Cerebellar cortex (tissue), 1 donor: Measurements from ENCODE around the gene RLBP1.
A peak's percentile ranks its signal among the peaks of the same experiment; 100 is the strongest.

ENCODE experiments used
- DNase-seq: peaks from one replicate; pipeline ENCODE4 v3.0.0-alpha.2; 2015; ENCODE audit warnings: low spot score

The RLBP1 gene

GRCh38 chr15:89177633-89178306 lies 43.6 kb downstream of the RLBP1 start:
- peak; percentile 86 for DNase-seq

GRCh38 chr15:89177116-89177515 lies 44.3 kb downstream of the RLBP1 start:
- DNase-seq: no peak

- DNase-seq: no peak
Measured at GRCh38 chr15:89175617-89176191, 45.7 kb downstream of the RLBP1 start.

GRCh38 chr15:89174476-89174875 lies 46.9 kb downstream of the RLBP1 start:
- DNase-seq: no peak

GRCh38 chr15:89172921-89173320 lies 48.5 kb downstream of the RLBP1 start:
- no peak for DNase-seq

- peak; percentile 72 for DNase-seq
Measured at GRCh38 chr15:89171136-89172072, 50.0 kb downstream of the RLBP1 start.

GRCh38 chr15:89170364-89170763 lies 51.0 kb downstream of the RLBP1 start:
- DNase-seq: no peak

GRCh38 chr15:89168316-89168833 lies 53.0 kb downstream of the RLBP1 start:
- no peak for DNase-seq

- no peak for DNase-seq
Measured at GRCh38 chr15:89167267-89168176, 53.9 kb downstream of the RLBP1 start.

- DNase-seq: no peak
Measured at GRCh38 chr15:89165677-89166076, 55.7 kb downstream of the RLBP1 start.

- peak; percentile 74 for DNase-seq
Measured at GRCh38 chr15:89164712-89165211, 56.6 kb downstream of the RLBP1 start.

- DNase-seq: no peak
Measured at GRCh38 chr15:89163271-89164055, 57.9 kb downstream of the RLBP1 start.

GRCh38 chr15:89161666-89162065 lies 59.7 kb downstream of the RLBP1 start:
- DNase-seq: no peak
